Skeletal muscle tissue (tissue), 4 donors: Measurements from ENCODE around the gene RPA3. TPM values are rescaled to one million over a fixed set of nuclear protein-coding genes. Genes with fewer than 3 reads are reported as not detected.
"Not testable (repeated sequence)": the region's sequence is repeated elsewhere in the genome, so short reads cannot be mapped to it uniquely, and the experiment has no call there.

ENCODE experiments used
- H3K27ac ChIP-seq: one replicate; pipeline ENCODE4 v1.7.0; 2013; ENCODE audit warnings: mild to moderate bottlenecking, low read depth, low read length, inconsistent platforms
- H3K27me3 ChIP-seq, 3 donors: one replicate each; pipeline ENCODE4 v1.7.0; 2013; ENCODE audit warnings: low read length in 3 of 3; ENCODE audit not compliant: control insufficient read depth in 3 of 3, insufficient read depth in 3 of 3
- H3K36me3 ChIP-seq, 3 donors: one replicate each; pipeline ENCODE4 v1.7.0; 2013; ENCODE audit warnings: low read length in 3 of 3; ENCODE audit not compliant: control insufficient read depth in 3 of 3, insufficient read depth in 3 of 3
- H3K4me1 ChIP-seq, 3 donors: one replicate each; pipeline ENCODE4 v1.7.0; 2013; ENCODE audit warnings: low read length in 3 of 3, mild to moderate bottlenecking in 3 of 3; ENCODE audit not compliant: control insufficient read depth in 3 of 3, insufficient read depth in 3 of 3
- H3K4me3 ChIP-seq, 3 donors: one replicate each; pipeline ENCODE4 v1.7.0; 2013; ENCODE audit warnings: low read length in 3 of 3
- H3K9ac ChIP-seq, 3 donors: one replicate each; pipeline ENCODE4 v1.7.0; 2013; ENCODE audit warnings: low read length in 3 of 3, mild to moderate bottlenecking in 3 of 3, moderate library complexity in 2 of 3, low read depth in 1 of 3
- H3K9me3 ChIP-seq, 3 donors: one replicate each; pipeline ENCODE4 v1.7.0; 2013; ENCODE audit warnings: low read length in 3 of 3; ENCODE audit not compliant: control insufficient read depth in 3 of 3
- total RNA-seq: library from RNA; depleted of rRNA; stranded (reverse); fragments of >200 nt; gene quantifications from one replicate; pipeline ENCODE4 v1.2.3, GENCODE V29; 2014
- donor health status: Osteomylitis.

Gene RPA3
- total RNA-seq, 1 donor from 2014 or later = 14.1 TPM

DNA sequence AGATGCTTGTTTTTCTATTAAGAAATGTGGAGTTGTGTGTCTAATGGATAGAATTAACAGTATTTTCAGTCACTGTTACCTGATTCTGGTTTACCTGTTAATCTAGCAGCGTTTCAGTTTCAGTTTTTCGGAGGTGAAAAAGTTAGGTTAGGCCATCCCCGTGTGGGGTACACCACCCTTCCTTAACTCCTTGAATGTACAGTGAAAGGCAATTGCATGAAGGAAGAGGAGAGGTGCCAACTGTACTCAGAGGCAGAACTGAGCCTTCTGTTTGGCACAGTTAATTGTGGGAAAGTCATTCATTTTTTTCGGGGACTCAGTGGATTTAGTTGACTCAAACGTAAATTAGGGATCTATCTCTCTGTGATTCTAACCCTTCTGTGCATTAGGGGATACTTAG lies 35.5 kb downstream of the RPA3 start:
- no peaks in the 10 kb centered on the region for H3K9me3 ChIP-seq
- peak overlapping the region in 2 of 3 donors; percentile 51 to 59 for H3K4me3 ChIP-seq
- H3K27me3 ChIP-seq = no peaks in the 10 kb centered on the region
- H3K9ac ChIP-seq = peak overlapping the region; percentile 46 to 60 (median 47)
- peak overlapping the region; percentile 3 for H3K27ac ChIP-seq
- peaks cover 7 to 27% (median 7%) of the 10 kb centered on the region in 3 donors for H3K4me1 ChIP-seq
- H3K36me3 ChIP-seq = no peaks in the 10 kb centered on the region

DNA sequence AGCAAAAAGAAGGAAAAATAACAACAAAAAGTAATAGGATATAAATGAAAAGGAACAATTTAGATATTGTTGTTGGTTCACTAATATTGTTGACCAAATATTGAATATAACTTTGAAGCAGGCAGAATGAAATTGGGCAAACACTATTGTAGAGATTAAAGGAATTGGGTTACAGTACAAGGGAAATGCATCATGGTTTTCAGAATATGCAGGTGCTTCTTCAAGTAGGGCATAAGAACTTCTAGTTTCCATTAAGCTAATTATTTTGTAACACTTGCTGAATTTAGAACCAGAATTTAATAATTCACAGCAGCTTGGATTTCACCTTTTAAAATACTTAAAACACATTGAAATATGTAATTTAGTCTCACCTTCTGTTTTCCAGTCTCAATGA lies 36.5 kb downstream of the RPA3 start:
- Histone ChIP-seq H3K4me1 (peaks cover 0 to 22% (median 7%) of the 10 kb centered on the region in 3 donors), H3K36me3 (no peaks in the 10 kb centered on the region), H3K4me3 (peak overlapping the region in 1 of 3 donors; percentile 65), H3K9me3 (no peaks in the 10 kb centered on the region), H3K9ac (peak overlapping the region; percentile 47 to 81 (median 64)), H3K27me3 (no peaks in the 10 kb centered on the region), H3K27ac (peak overlapping the region; percentile 80)

DNA sequence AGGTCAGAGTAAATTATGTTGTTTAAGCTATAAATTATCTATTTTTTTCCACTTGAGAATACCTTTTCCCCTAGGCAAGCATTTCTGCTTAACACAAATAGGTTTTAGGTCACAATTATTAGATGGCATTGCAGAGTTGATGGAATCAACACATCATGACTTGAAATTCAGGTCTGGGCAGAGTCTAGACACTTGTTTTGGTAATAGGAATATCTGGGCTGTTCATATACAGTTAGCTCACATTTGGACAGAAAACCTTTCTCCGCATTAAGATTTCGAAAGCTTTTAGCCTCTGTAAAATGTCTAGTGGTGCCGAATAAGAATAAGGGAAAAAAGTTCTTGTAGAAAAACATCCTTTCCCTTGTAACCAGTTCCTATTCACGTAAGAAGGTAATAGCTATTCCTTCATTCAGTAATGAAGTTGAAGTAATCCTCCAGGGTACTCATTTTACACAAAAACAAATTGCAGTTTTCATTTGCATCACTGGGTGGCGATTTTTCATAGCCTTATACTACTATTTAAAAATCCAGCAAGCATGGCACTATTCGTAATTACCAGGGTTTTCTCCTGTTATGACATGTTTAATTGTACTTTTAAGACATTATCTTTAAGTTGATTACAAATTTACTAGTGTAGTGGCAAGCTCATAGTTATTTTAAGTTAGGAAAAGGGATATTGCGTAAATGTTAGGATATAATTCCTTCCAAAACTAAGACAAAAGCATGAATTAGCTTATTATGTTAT lies 37.0 kb downstream of the RPA3 start:
- H3K36me3 ChIP-seq = no peaks in the 10 kb centered on the region
- H3K27ac ChIP-seq = peak overlapping the region; percentile 80
- H3K9me3 ChIP-seq = no peaks in the 10 kb centered on the region
- H3K9ac ChIP-seq = peak overlapping the region; percentile 47 to 81 (median 64)
- H3K4me1 ChIP-seq = peaks cover 0 to 20% (median 3%) of the 10 kb centered on the region in 3 donors
- H3K27me3 ChIP-seq = no peaks in the 10 kb centered on the region
- peak overlapping the region; percentile 0 to 65 (median 49) for H3K4me3 ChIP-seq

DNA sequence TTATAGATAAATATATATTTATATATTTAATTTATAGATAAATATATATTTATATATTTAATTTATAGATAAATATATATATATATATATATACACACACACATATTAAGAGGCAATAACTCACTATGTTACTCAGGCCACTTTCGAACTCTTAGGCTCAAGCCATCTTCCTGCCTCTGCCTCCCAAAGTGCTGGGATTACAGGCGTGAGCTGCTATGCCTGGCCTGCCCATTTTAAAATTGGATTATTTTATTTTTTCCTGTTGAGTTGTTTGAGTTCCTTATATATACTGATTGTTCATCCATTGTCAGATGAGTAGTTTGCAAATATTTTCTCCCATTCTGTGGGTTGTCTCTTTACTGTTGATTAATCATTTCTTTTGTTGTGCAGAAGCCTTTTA lies 38.8 kb downstream of the RPA3 start:
- H3K9me3 ChIP-seq, H3K27ac ChIP-seq, H3K4me3 ChIP-seq, H3K9ac ChIP-seq, H3K36me3 ChIP-seq, H3K27me3 ChIP-seq: not testable (repeated sequence)
- H3K4me1 ChIP-seq = peaks cover 0 to 20% (median 3%) of the 10 kb centered on the region in 3 donors

DNA sequence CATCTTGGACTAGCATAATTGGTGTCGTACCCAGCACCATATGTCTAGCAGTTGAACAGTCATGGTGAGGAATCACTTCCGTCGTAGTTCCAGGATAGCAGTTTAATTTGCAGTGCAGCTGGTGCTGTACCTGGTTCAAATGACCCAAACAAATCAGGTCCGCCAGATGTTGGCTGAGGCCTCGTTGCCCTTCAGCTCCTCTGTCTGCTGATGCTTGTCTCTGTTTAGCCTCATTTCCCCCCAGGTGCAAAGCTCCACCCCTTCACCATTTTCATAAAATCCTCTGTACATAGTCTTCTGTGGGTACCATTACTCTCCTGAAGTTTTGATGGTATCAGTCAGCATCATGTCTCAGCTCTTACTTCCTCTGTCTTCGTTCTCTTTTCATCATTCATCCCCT lies 42.7 kb downstream of the RPA3 start:
- Histone ChIP-seq H3K27me3 (no peaks in the 10 kb centered on the region), H3K4me1 (no peaks in the 10 kb centered on the region), H3K9me3 (no peaks in the 10 kb centered on the region), H3K9ac (no peak overlapping the region), H3K4me3 (no peak overlapping the region), H3K36me3 (peaks cover 0 to 5% (median 0%) of the 10 kb centered on the region in 3 donors), H3K27ac (no peak overlapping the region)

DNA sequence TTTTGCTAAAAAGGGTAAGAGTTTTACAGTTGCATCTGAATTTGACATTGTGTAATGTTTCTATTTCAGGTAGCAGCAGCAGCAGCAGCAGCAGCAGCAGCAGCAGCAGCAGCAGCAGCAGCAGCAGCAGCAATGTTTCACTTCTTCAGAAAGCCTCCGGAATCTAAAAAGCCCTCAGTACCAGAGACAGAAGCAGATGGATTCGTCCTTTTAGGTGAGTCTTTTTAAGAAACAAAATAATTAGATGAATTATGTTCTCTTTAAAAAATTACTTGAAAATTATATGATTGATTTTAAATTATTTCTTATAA lies 45.2 kb downstream of the RPA3 start:
- no peaks in the 10 kb centered on the region for H3K9me3 ChIP-seq

DNA sequence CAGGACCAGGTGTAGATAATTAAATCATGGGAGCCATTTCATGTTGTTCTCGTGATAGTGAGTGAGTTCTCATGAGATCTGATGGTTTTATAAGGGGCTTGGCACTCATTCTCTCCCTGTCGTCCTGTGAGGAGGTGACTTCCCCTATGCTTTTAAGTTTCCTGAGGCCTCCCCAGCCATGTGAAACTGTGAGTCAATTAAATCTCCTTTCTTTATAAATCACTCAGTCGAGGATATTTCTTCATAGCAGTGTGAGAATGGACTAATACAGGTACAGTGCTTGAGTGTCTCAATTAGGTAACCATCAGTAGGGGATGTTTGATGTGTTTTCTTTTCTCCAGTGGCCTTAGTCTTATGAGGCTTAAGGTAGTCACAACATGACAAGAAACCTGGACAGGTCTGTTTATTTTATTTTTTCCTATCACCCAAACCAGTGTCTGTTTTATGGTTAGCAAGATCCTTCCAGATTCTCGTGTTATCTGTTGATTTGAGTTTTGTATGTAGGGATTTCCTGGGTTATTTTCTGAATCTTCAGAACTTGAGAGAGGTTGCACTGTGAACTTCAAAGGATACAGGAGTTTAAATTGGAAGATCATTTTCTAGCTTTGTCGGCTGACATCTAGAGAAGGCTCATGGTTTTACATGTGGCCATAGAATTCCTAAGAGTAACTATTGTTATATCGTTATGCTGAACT lies 45.7 kb downstream of the RPA3 start:
- Histone ChIP-seq H3K9ac (no peak overlapping the region), H3K9me3 (no peaks in the 10 kb centered on the region), H3K27me3 (no peaks in the 10 kb centered on the region), H3K27ac (no peak overlapping the region), H3K36me3 (peaks cover 0 to 5% (median 0%) of the 10 kb centered on the region in 3 donors), H3K4me1 (no peaks in the 10 kb centered on the region), H3K4me3 (no peak overlapping the region)

More for the DNA sequence above, 45.2 kb downstream of the RPA3 start:
- H3K36me3 ChIP-seq = peaks cover 0 to 5% (median 0%) of the 10 kb centered on the region in 3 donors
- H3K9ac ChIP-seq = no peak overlapping the region
- no peak overlapping the region for H3K4me3 ChIP-seq
- no peak overlapping the region for H3K27ac ChIP-seq
- H3K27me3 ChIP-seq = no peaks in the 10 kb centered on the region
- H3K4me1 ChIP-seq = no peaks in the 10 kb centered on the region

DNA sequence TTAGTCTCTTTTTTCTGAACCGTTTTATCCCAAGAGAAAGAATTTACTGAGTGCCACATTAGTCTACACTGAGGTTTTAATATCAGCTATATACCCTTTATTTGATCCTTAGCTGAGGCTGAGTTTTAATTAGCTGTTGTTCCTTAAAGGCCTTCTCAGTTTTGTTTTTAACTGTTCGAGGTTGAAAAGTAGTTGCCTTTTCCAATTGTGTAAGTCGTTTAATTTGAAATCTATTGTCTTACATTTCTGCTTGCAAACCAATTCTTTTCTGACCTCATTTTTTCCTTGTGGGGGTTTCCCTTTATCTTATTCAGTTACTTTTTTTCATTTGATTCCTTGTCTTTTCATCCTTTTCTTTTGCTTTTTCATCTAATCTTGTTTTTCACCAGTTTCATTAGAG lies 47.0 kb downstream of the RPA3 start:
- peaks cover 0 to 5% (median 0%) of the 10 kb centered on the region in 3 donors for H3K36me3 ChIP-seq
- no peak overlapping the region for H3K27ac ChIP-seq
- H3K4me1 ChIP-seq = no peaks in the 10 kb centered on the region
- no peak overlapping the region for H3K4me3 ChIP-seq
- no peaks in the 10 kb centered on the region for H3K27me3 ChIP-seq
- H3K9me3 ChIP-seq = no peaks in the 10 kb centered on the region
- no peak overlapping the region for H3K9ac ChIP-seq

DNA sequence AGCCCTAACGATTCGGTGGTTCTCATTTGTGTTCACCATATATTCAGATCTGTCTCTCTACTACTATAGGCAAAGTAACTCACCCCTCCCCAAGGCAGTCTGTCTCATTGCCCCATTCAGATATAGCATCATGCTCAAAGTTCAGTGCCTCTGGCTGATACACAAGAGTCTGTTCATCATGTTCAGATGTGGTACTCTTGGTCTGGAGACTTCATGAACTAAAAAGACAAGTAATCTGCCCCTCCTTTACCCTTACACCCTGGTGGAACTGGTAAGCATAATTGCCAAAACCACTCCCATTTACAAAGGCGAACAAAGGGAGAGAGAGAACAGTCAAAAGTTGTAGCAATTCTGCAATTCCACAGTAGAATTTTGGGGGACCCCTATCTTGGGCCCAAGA lies 47.9 kb downstream of the RPA3 start:
- Histone ChIP-seq H3K27ac (no peak overlapping the region), H3K27me3 (no peaks in the 10 kb centered on the region), H3K4me1 (no peaks in the 10 kb centered on the region), H3K4me3 (no peak overlapping the region), H3K36me3 (no peaks in the 10 kb centered on the region), H3K9ac (no peak overlapping the region), H3K9me3 (no peaks in the 10 kb centered on the region)

DNA sequence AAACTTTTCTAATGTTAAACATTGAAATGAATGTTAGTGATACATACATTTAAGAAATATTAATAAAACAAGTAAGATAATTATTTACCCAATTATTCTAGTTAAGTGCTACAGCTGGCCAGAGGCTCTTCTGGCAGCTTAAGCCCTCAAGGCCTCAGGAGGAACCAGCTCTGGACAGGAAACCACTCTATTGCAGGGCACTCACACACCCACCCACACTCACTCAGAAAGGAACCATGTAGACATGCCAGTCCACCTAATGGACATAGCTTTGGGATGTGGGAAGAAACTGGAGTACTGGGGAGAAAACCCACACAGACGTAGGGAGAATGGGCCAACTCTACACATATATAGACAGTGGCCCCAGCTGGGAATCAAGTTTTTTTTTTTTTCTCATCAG lies 49.7 kb downstream of the RPA3 start:
- Histone ChIP-seq H3K4me3 (no peak overlapping the region), H3K27me3 (no peaks in the 10 kb centered on the region), H3K36me3 (no peaks in the 10 kb centered on the region), H3K4me1 (no peaks in the 10 kb centered on the region), H3K9me3 (no peaks in the 10 kb centered on the region), H3K9ac (no peak overlapping the region), H3K27ac (no peak overlapping the region)
